Glutamatergic neuron (in vitro differentiated cells): Measurements from ENCODE around the gene RAMAC. TPM values are rescaled to one million over a fixed set of nuclear protein-coding genes. Genes with fewer than 3 reads are reported as not detected.

Experiments used
- DNase-seq: peaks from one replicate; pipeline ENCODE4 v3.0.0; 2022
- H3K27ac Mint-ChIP-seq: one replicate; pipeline ENCODE4 v1.8.0; 2020; ENCODE audit warnings: mild to moderate bottlenecking, mixed read lengths, inconsistent platforms; ENCODE audit not compliant: unreplicated experiment
- H3K27me3 Mint-ChIP-seq: one replicate; pipeline ENCODE4 v1.8.0; 2020; ENCODE audit warnings: mild to moderate bottlenecking, moderate library complexity, mixed read lengths, inconsistent platforms; ENCODE audit not compliant: unreplicated experiment
- H3K36me3 Mint-ChIP-seq: one replicate; pipeline ENCODE4 v1.8.0; 2020; ENCODE audit warnings: mild to moderate bottlenecking, mixed read lengths, inconsistent platforms; ENCODE audit not compliant: unreplicated experiment
- H3K4me1 Mint-ChIP-seq: one replicate; pipeline ENCODE4 v1.8.0; 2020; ENCODE audit warnings: mild to moderate bottlenecking, low read depth, mixed read lengths, inconsistent platforms; ENCODE audit not compliant: unreplicated experiment
- H3K4me3 Mint-ChIP-seq: one replicate; pipeline ENCODE4 v1.8.0; 2020; ENCODE audit warnings: mild to moderate bottlenecking, mixed read lengths, inconsistent platforms; ENCODE audit not compliant: unreplicated experiment
- H3K9me3 Mint-ChIP-seq: one replicate; pipeline ENCODE4 v1.8.0; 2020; ENCODE audit warnings: mild to moderate bottlenecking, moderate library complexity, mixed read lengths, inconsistent platforms; ENCODE audit not compliant: unreplicated experiment
- total RNA-seq: library from RNA; stranded (reverse); fragmentation: NEBNext Ultra II Directional; extraction: Animal tissue kit (Norgen Biotek cat#: 25700); gene quantifications from one replicate; pipeline ENCODE4 v1.2.1, GENCODE V29; 2021; ENCODE audit not compliant: unreplicated experiment
- TF ChIP-seq, protein P1 (sequence below): fragments of 200-600 bp; sonication (generic); IDR thresholded peaks from one replicate; pipeline ENCODE4 v1.5.0; 2021; ENCODE audit not compliant: partially characterized antibody, unreplicated experiment

Gene RAMAC
- total RNA-seq, 1 donor from 2014 or later = 38.2 TPM

DNA sequence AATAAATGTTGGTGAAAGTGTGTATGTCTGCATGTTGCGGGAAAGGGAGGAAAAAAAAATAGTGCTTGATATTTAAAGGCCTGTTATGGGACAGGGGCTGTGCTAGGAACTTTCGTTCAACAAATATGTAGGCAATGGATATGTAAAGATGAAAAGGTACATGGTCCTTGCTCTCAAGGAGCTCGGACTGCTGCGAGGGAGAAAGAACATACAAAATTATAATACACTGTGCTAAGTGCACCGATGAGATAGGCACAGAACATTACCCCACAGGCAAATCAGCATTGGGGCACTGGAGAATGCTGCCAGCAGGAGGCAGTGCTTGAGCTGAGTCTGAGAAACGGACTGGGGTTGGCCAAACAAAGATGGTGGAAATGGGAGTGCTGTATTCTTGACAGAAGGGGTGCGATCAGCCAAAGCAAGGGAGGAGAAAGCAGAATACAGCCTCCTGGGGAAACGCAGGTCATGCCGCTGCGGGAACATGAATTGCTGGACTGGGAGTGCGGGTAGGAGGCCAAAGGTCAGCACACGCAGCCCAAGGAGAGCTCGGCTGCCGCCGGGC, 24.8 kb downstream of the RAMAC start:
- Mint-ChIP-seq H3K27ac (peak overlapping the region; percentile 100), H3K27me3 (peaks cover 4% of the 10 kb centered on the region), H3K4me3 (peak overlapping the region; percentile 100), H3K4me1 (peaks cover 23% of the 10 kb centered on the region), H3K9me3 (peaks cover 17% of the 10 kb centered on the region), H3K36me3 (peaks cover 15% of the 10 kb centered on the region)
- TF ChIP-seq, protein P1, sequence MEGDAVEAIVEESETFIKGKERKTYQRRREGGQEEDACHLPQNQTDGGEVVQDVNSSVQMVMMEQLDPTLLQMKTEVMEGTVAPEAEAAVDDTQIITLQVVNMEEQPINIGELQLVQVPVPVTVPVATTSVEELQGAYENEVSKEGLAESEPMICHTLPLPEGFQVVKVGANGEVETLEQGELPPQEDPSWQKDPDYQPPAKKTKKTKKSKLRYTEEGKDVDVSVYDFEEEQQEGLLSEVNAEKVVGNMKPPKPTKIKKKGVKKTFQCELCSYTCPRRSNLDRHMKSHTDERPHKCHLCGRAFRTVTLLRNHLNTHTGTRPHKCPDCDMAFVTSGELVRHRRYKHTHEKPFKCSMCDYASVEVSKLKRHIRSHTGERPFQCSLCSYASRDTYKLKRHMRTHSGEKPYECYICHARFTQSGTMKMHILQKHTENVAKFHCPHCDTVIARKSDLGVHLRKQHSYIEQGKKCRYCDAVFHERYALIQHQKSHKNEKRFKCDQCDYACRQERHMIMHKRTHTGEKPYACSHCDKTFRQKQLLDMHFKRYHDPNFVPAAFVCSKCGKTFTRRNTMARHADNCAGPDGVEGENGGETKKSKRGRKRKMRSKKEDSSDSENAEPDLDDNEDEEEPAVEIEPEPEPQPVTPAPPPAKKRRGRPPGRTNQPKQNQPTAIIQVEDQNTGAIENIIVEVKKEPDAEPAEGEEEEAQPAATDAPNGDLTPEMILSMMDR = peak; percentile 73
- DNase-seq = peak; percentile 88

- H3K27ac Mint-ChIP-seq = peak within 1 kb of the TSS; percentile 100
- peak; percentile 92 for DNase-seq
- H3K27me3 Mint-ChIP-seq = peaks cover 4% of the 10 kb centered on the region
- peak within 1 kb of the TSS; percentile 100 for H3K4me3 Mint-ChIP-seq
- peaks cover 23% of the 10 kb centered on the region for H3K4me1 Mint-ChIP-seq
- TF ChIP-seq, protein P1 = no peak
- H3K36me3 Mint-ChIP-seq = peaks cover 15% of the 10 kb centered on the region
- peaks cover 17% of the 10 kb centered on the region for H3K9me3 Mint-ChIP-seq
Measured at GRCh38 chr15:83011271-83012075, 25.5 kb downstream of the RAMAC start, which contains the start of gene C15orf40. Gene C15orf40, minus strand, starts transcription at chr15:83011639. Its CDS starts 32 bp downstream, at chr15:83011607.

DNA sequence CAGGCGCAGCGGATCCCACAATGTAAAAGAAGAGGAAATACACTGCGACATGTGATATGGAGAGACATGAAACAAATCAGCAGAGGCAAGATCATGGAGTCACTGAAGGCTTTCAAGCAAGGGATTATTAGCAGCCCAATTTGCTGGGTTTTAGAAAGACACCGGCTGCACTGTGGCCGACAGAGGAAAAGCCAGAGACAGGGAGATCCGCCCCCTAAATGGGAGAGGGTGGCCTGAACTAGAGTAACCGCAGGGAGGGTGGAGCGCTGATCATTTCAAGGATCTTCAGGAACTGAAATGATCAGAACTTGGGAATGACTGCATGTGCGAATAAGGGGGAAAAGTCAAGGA, 26.0 kb downstream of the RAMAC start:
- H3K9me3 Mint-ChIP-seq = peaks cover 17% of the 10 kb centered on the region
- no peak for DNase-seq
- TF ChIP-seq, protein P1 = no peak
- H3K4me1 Mint-ChIP-seq = peaks cover 23% of the 10 kb centered on the region
- peaks cover 4% of the 10 kb centered on the region for H3K27me3 Mint-ChIP-seq
- H3K36me3 Mint-ChIP-seq = peaks cover 15% of the 10 kb centered on the region
- peak overlapping the region; percentile 95 for H3K27ac Mint-ChIP-seq
- peak overlapping the region; percentile 100 for H3K4me3 Mint-ChIP-seq

DNA sequence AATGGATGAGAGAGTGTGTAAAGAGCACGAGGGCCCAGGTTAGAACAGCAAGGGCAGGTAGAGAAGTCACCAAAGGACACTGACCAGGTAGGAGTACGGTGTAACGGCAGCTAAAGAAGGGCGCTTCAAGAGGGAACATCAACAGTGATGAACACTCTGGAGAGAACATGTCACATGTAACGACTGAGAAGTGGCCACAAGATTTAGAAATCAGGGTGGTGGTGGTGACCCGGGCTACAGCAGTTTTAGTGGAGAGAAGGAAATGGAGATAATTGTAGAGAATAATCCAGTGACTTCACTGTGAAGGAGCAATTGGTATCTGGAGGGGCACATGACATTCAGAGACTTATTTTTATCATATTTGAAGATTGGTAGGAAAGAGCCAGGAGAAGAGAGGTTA, 26.6 kb downstream of the RAMAC start:
- TF ChIP-seq, protein P1 = no peak
- H3K9me3 Mint-ChIP-seq = peaks cover 17% of the 10 kb centered on the region
- H3K27me3 Mint-ChIP-seq = peaks cover 4% of the 10 kb centered on the region
- H3K27ac Mint-ChIP-seq = peak overlapping the region; percentile 95
- no peak for DNase-seq
- H3K4me1 Mint-ChIP-seq = peaks cover 23% of the 10 kb centered on the region
- H3K4me3 Mint-ChIP-seq = peak overlapping the region; percentile 100
- H3K36me3 Mint-ChIP-seq = peaks cover 15% of the 10 kb centered on the region

DNA sequence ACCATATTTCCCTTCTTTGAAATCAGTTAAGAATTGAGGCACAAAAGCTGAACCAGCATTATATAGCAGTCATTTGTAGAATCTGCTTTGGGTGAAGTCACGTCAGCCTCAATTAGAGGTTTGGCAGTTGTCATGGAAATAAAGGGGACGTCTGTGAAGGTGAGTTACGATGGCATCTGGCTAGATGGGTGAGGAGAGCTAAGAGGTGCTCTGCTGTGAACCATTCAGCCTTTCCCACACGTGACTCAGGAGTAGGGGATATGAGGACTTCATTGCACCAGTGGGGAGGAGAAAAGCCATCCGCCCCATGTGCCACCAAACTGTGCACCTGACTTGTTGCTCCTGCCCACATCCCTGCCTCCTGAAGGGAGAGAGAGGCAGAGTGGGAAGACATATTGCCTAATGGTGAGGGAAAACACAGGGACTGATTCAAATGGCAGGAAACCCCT, 28.2 kb downstream of the RAMAC start:
- Mint-ChIP-seq H3K27me3 (peaks cover 4% of the 10 kb centered on the region), H3K27ac (no peak overlapping the region), H3K9me3 (peaks cover 17% of the 10 kb centered on the region), H3K36me3 (peaks cover 15% of the 10 kb centered on the region), H3K4me1 (peaks cover 25% of the 10 kb centered on the region), H3K4me3 (peak overlapping the region; percentile 27)
- DNase-seq = no peak
- TF ChIP-seq, protein P1 = no peak
